NB4 (cell line): ENCODE measurements around the gene DYDC1.
A peak's percentile ranks its signal among the peaks of the same experiment; 100 is the strongest.

Experiments
- MYC ChIP-seq: IDR thresholded peaks from 2 replicates; pipeline ENCODE4 v1.6.1; 2011; ENCODE audit warnings: low read depth, low read length
- POLR2A ChIP-seq: IDR thresholded peaks from 2 replicates; pipeline ENCODE4 v1.6.1; 2011; ENCODE audit warnings: mild to moderate bottlenecking; ENCODE audit not compliant: insufficient read length; ENCODE audit errors: extremely low read depth
- TF ChIP-seq, protein P1 (sequence below): IDR thresholded peaks from one replicate; pipeline ENCODE4 v1.5.1; 2012; ENCODE audit warnings: low read depth, low read length
- TF ChIP-seq, protein P2 (sequence below): IDR thresholded peaks from 2 replicates; pipeline ENCODE4 v1.6.1; 2011; ENCODE audit warnings: low read depth, low read length

DNA sequence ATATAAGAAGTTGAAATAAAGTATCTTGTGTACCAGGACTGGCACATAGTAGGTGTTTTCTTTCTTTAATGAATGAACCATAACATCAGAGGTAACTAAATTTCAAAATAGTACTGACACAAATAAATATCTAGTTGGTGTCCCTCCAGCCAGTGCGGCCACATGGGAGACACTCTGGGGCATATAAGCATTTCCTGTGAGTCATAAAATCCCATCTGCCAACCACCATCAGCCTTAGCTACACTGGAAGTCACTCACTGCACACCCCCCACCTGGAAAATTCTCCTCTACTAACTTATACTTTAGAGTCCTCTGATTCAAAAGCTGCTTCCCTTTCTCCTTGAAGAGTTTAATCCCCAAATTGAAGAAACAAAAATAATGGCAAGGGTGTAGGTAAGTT lies 32.5 kb downstream of the DYDC1 start:
- TF ChIP-seq POLR2A = no peak
- TF ChIP-seq, protein P1, sequence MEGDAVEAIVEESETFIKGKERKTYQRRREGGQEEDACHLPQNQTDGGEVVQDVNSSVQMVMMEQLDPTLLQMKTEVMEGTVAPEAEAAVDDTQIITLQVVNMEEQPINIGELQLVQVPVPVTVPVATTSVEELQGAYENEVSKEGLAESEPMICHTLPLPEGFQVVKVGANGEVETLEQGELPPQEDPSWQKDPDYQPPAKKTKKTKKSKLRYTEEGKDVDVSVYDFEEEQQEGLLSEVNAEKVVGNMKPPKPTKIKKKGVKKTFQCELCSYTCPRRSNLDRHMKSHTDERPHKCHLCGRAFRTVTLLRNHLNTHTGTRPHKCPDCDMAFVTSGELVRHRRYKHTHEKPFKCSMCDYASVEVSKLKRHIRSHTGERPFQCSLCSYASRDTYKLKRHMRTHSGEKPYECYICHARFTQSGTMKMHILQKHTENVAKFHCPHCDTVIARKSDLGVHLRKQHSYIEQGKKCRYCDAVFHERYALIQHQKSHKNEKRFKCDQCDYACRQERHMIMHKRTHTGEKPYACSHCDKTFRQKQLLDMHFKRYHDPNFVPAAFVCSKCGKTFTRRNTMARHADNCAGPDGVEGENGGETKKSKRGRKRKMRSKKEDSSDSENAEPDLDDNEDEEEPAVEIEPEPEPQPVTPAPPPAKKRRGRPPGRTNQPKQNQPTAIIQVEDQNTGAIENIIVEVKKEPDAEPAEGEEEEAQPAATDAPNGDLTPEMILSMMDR = no peak
- peak; percentile 75 for TF ChIP-seq MYC
- TF ChIP-seq, protein P2, sequence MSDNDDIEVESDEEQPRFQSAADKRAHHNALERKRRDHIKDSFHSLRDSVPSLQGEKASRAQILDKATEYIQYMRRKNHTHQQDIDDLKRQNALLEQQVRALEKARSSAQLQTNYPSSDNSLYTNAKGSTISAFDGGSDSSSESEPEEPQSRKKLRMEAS = peak; percentile 77
